GM23338 (cell line): ENCODE data around the gene FAM222A. TPM values are rescaled to one million over a fixed set of nuclear protein-coding genes. Genes with fewer than 3 reads are reported as not detected.

Experiments
- ATAC-seq: fragments of 200-7000 bp; cut with Tn5 transposase; 3 replicates; pipeline ENCODE4 v1.9.1; 2020
- DNase-seq: peaks from one replicate; pipeline ENCODE4 v3.0.0-alpha.2; 2015; ENCODE audit warnings: low spot score
- H2AFZ ChIP-seq: fragments of 200-600 bp; sonication (generic); 2 replicates; pipeline ENCODE4 v1.8.0; 2016; ENCODE audit warnings: antibody characterized with exemption, mild to moderate bottlenecking, moderate library complexity
- H3F3A ChIP-seq: fragments of 200-600 bp; sonication (generic); replicated peaks from 2 replicates; pipeline ENCODE4 v1.8.0; 2017; ENCODE audit warnings: antibody characterized with exemption, mixed run types, low read depth
- H3K27ac ChIP-seq: fragments of 200-600 bp; sonication (generic); 2 replicates; pipeline ENCODE4 v1.6.1; 2016; ENCODE audit warnings: low read depth
- H3K27me3 ChIP-seq: fragments of 200-600 bp; sonication (generic); 2 replicates; pipeline ENCODE4 v1.8.0; 2016; ENCODE audit warnings: mild to moderate bottlenecking, mixed run types, moderate library complexity; ENCODE audit not compliant: insufficient read depth
- H3K36me3 ChIP-seq: fragments of 200-600 bp; sonication (generic); 2 replicates; pipeline ENCODE4 v1.8.0; 2016; ENCODE audit warnings: mild to moderate bottlenecking; ENCODE audit not compliant: insufficient read depth
- H3K4me1 ChIP-seq: fragments of 200-600 bp; sonication (generic); 2 replicates; pipeline ENCODE4 v1.8.0; 2016; ENCODE audit warnings: mild to moderate bottlenecking, moderate library complexity; ENCODE audit not compliant: insufficient read depth
- H3K4me2 ChIP-seq: fragments of 200-600 bp; sonication (generic); 2 replicates; pipeline ENCODE4 v1.7.1; 2017; ENCODE audit warnings: mixed run types
- H3K4me3 ChIP-seq: fragments of 200-600 bp; sonication (generic); 2 replicates; pipeline ENCODE4 v1.6.1; 2016; ENCODE audit warnings: mixed run types
- H3K79me2 ChIP-seq: fragments of 200-600 bp; sonication (generic); replicated peaks from 2 replicates; pipeline ENCODE4 v1.8.0; 2017; ENCODE audit warnings: mild to moderate bottlenecking; ENCODE audit not compliant: insufficient read depth
- H3K9me2 ChIP-seq: fragments of 200-600 bp; sonication (generic); 2 replicates; pipeline ENCODE4 v1.8.0; 2017; ENCODE audit not compliant: insufficient read depth
- H4K20me1 ChIP-seq: fragments of 200-600 bp; sonication (generic); replicated peaks from 2 replicates; pipeline ENCODE4 v1.8.0; 2017; ENCODE audit warnings: mild to moderate bottlenecking; ENCODE audit not compliant: insufficient read depth
- H3K27ac Mint-ChIP-seq: 2 replicates; pipeline ENCODE4 v1.8.0; 2020; ENCODE audit warnings: inconsistent platforms, mild to moderate bottlenecking, moderate library complexity, mixed read lengths
- H3K27me3 Mint-ChIP-seq: 3 replicates; pipeline ENCODE4 v1.8.0; 2022; ENCODE audit warnings: low read depth, mild to moderate bottlenecking, moderate library complexity, mixed read lengths, inconsistent platforms; ENCODE audit not compliant: insufficient read depth, poor library complexity
- H3K36me3 Mint-ChIP-seq: 3 replicates; pipeline ENCODE4 v1.8.0; 2021; ENCODE audit warnings: low read depth, mild to moderate bottlenecking, inconsistent platforms, moderate library complexity, mixed read lengths
- H3K4me1 Mint-ChIP-seq: 3 replicates; pipeline ENCODE4 v1.8.0; 2020; ENCODE audit warnings: mild to moderate bottlenecking, inconsistent platforms, mixed read lengths
- H3K4me3 Mint-ChIP-seq: 3 replicates; pipeline ENCODE4 v1.8.0; 2021; ENCODE audit warnings: moderate library complexity, mild to moderate bottlenecking, inconsistent platforms, mixed read lengths
- H3K9me3 Mint-ChIP-seq: 3 replicates; pipeline ENCODE4 v1.8.0; 2020; ENCODE audit warnings: moderate library complexity, mild to moderate bottlenecking, inconsistent platforms, mixed read lengths
- CREB1 ChIP-seq: fragments of 250-450 bp; sonication (Bioruptor Pico); IDR thresholded peaks from 2 replicates; pipeline ENCODE4 v1.5.0; 2020; ENCODE audit warnings: low read depth, mild to moderate bottlenecking, moderate library complexity
- CTCF ChIP-seq, 2 experiments: fragments of 200-600 bp in 1 of 2; sonication (generic) in 1 of 2; conservative IDR thresholded peaks; 2 replicates each; pipeline versions ENCODE4 v1.5.1 to v1.6.1; 2016 to 2017; ENCODE audit warnings: antibody characterized with exemption in 2 of 2, low read depth in 2 of 2, mild to moderate bottlenecking in 2 of 2, moderate library complexity in 1 of 2
- ETS1 ChIP-seq: IDR thresholded peaks from 2 replicates; pipeline ENCODE4 v1.6.1; 2016; ENCODE audit warnings: antibody characterized with exemption
- EZH2 ChIP-seq: fragments of 200-600 bp; sonication (generic); IDR thresholded peaks from one replicate; pipeline ENCODE4 v1.8.0; 2017; ENCODE audit warnings: antibody characterized with exemption, mild to moderate bottlenecking, low read depth; ENCODE audit not compliant: unreplicated experiment
- EZH2phosphoT487 ChIP-seq: fragments of 200-600 bp; sonication (generic); IDR thresholded peaks from one replicate; pipeline ENCODE4 v1.8.1; 2018; ENCODE audit warnings: antibody characterized with exemption; ENCODE audit not compliant: unreplicated experiment
- JUNB ChIP-seq: IDR thresholded peaks from one replicate; pipeline ENCODE4 v1.6.1; 2016; ENCODE audit warnings: antibody characterized with exemption; ENCODE audit not compliant: unreplicated experiment
- NANOG ChIP-seq: IDR thresholded peaks from 2 replicates; pipeline ENCODE4 v1.6.1; 2016; ENCODE audit warnings: antibody characterized with exemption, borderline replicate concordance
- POLR2AphosphoS5 ChIP-seq: IDR thresholded peaks from 2 replicates; pipeline ENCODE4 v1.6.1; 2016; ENCODE audit warnings: antibody characterized with exemption, low read depth
- REST ChIP-seq: IDR thresholded peaks from one replicate; pipeline ENCODE4 v1.6.1; 2018; ENCODE audit warnings: antibody characterized with exemption; ENCODE audit not compliant: unreplicated experiment
- STAT1 ChIP-seq: IDR thresholded peaks from one replicate; pipeline ENCODE4 v1.6.1; 2016; ENCODE audit warnings: antibody characterized with exemption; ENCODE audit not compliant: unreplicated experiment
- ZNF114 ChIP-seq: fragments of 250-450 bp; sonication (Bioruptor Pico); IDR thresholded peaks from 2 replicates; pipeline ENCODE4 v1.5.0; 2020; ENCODE audit warnings: mild to moderate bottlenecking, moderate library complexity
- ZNF331 ChIP-seq: fragments of 250-450 bp; sonication (Bioruptor Pico); IDR thresholded peaks from 2 replicates; pipeline ENCODE4 v1.5.0; 2020; ENCODE audit warnings: low read depth, mild to moderate bottlenecking, moderate library complexity
- ZNF462 ChIP-seq: fragments of 250-450 bp; sonication (Bioruptor Pico); IDR thresholded peaks from 2 replicates; pipeline ENCODE4 v1.5.0; 2020; ENCODE audit warnings: mild to moderate bottlenecking, moderate library complexity
- polyA plus RNA-seq: library from polyadenylated mRNA; unstranded; fragments of >200 nt; fragmentation: Nextera tagmentation; extraction: Ambion mirVana; gene quantifications from 2 replicates; pipeline ENCODE4 v1.2.1, GENCODE V29; 2016
- total RNA-seq: library from RNA; depleted of rRNA; stranded (reverse); fragments of >200 nt; shearing (Covaris generic); gene quantifications from 2 replicates; pipeline ENCODE4 v1.2.3, GENCODE V29; 2014

The FAM222A gene
- total and polyA plus RNA-seq, 2 experiments from 2014 or later, result 0.78 to 2.1 TPM

GRCh38 chr12:109738209-109738608 is 24.6 kb downstream of the FAM222A start:
- ATAC-seq (no peak), DNase-seq (no peak)

More at GRCh38 chr12:109738209-109738608, 24.6 kb downstream of the FAM222A start:
- Histone ChIP-seq H3K4me2 (0 out of 2 replicates have a peak overlapping the region, but pooled peaks have one; percentile 55), H3K79me2 (no peaks in the 10 kb centered on the region), H3K4me3 (no peak overlapping the region), H2AFZ (no peak overlapping the region), H3K4me1 (peaks cover 19% of the 10 kb centered on the region), H3K36me3 (no peaks in the 10 kb centered on the region), H4K20me1 (peaks cover 6% of the 10 kb centered on the region), H3K27ac (no peak overlapping the region), H3K9me2 (no peaks in the 10 kb centered on the region), H3F3A (no peaks in the 10 kb centered on the region), H3K27me3 (no peaks in the 10 kb centered on the region)
- H3K4me1 Mint-ChIP-seq, result peaks cover 50% of the 10 kb centered on the region
- no peaks in the 10 kb centered on the region for H3K36me3 Mint-ChIP-seq
- no peak overlapping the region for H3K27ac Mint-ChIP-seq
- H3K27me3 Mint-ChIP-seq, result peaks cover 29% of the 10 kb centered on the region
- H3K4me3 Mint-ChIP-seq, result no peak overlapping the region
- no peaks in the 10 kb centered on the region for H3K9me3 Mint-ChIP-seq
- TF ChIP-seq EZH2phosphoT487, result no peak
- TF ChIP-seq ZNF114, result no peak
- no peak for TF ChIP-seq JUNB
- no peak for TF ChIP-seq ZNF331 (CRISPR knock-in tag)
- no peak for TF ChIP-seq EZH2
- no peak for TF ChIP-seq NANOG
- TF ChIP-seq ETS1, result no peak
- no peak for TF ChIP-seq STAT1
- no peak for TF ChIP-seq CREB1 (CRISPR knock-in tag)
- no peak for TF ChIP-seq REST
- no peak for TF ChIP-seq POLR2AphosphoS5
- no peak for TF ChIP-seq CTCF (conservative IDR thresholded peaks at IDR 0.05; ENCODE audit: low read depth in 2 of 2)
- TF ChIP-seq ZNF462 (CRISPR knock-in tag), result no peak
